Activated naive CD8-positive, alpha-beta T cell treated with anti-CD3 and anti-CD28 coated beads for 36 hours (primary cell): ENCODE results near the gene DHRS13. TPM values are rescaled to one million over a fixed set of nuclear protein-coding genes. Genes with fewer than 3 reads are reported as not detected.
"Not testable (repeated sequence)": the region's sequence is repeated elsewhere in the genome, so short reads cannot be mapped to it uniquely, and the experiment has no call there.

Experiments used
- DNase-seq: peaks from one replicate; pipeline ENCODE4 v3.0.0; 2021
- H3K27ac Mint-ChIP-seq: one replicate; pipeline ENCODE4 v1.8.0; 2022; ENCODE audit warnings: mild to moderate bottlenecking, moderate library complexity, mixed read lengths
- H3K27me3 Mint-ChIP-seq: one replicate; pipeline ENCODE4 v1.8.0; 2022; ENCODE audit warnings: mild to moderate bottlenecking, mixed read lengths
- H3K36me3 Mint-ChIP-seq: one replicate; pipeline ENCODE4 v1.8.0; 2021; ENCODE audit warnings: mild to moderate bottlenecking, mixed read lengths
- H3K4me1 Mint-ChIP-seq: one replicate; pipeline ENCODE4 v1.8.0; 2021; ENCODE audit warnings: mixed read lengths
- H3K4me3 Mint-ChIP-seq: one replicate; pipeline ENCODE4 v1.8.0; 2022; ENCODE audit warnings: mild to moderate bottlenecking, moderate library complexity, mixed read lengths
- H3K9me3 Mint-ChIP-seq: one replicate; pipeline ENCODE4 v1.8.0; 2022; ENCODE audit warnings: mixed read lengths
- total RNA-seq, 2 experiments: library from RNA; stranded (reverse); gene quantifications; one replicate each; pipeline ENCODE4 v1.2.3, GENCODE V29; 2021

Gene DHRS13
- total RNA-seq, 2 experiments from 2014 or later, result 31.8 to 34.1 TPM

- no peak overlapping the region for H3K4me3 Mint-ChIP-seq
- no peak for DNase-seq
- H3K4me1 Mint-ChIP-seq, result peaks cover 43% of the 10 kb centered on the region
- peaks cover 21% of the 10 kb centered on the region for H3K36me3 Mint-ChIP-seq
- no peak overlapping the region for H3K27ac Mint-ChIP-seq
- H3K9me3 Mint-ChIP-seq, result no peaks in the 10 kb centered on the region
- H3K27me3 Mint-ChIP-seq, result no peaks in the 10 kb centered on the region
These were observed 14.0 kb downstream of the DHRS13 start for GRCh38 chr17:28888832-28889231.

- peaks cover 34% of the 10 kb centered on the region for H3K4me1 Mint-ChIP-seq
- H3K27ac Mint-ChIP-seq, result peak overlapping the region; percentile 38
- H3K27me3 Mint-ChIP-seq, result no peaks in the 10 kb centered on the region
- H3K36me3 Mint-ChIP-seq, result peaks cover 17% of the 10 kb centered on the region
- no peak for DNase-seq
- no peaks in the 10 kb centered on the region for H3K9me3 Mint-ChIP-seq
- H3K4me3 Mint-ChIP-seq, result no peak overlapping the region
These were observed 14.9 kb downstream of the DHRS13 start for GRCh38 chr17:28887871-28888471.

DNA sequence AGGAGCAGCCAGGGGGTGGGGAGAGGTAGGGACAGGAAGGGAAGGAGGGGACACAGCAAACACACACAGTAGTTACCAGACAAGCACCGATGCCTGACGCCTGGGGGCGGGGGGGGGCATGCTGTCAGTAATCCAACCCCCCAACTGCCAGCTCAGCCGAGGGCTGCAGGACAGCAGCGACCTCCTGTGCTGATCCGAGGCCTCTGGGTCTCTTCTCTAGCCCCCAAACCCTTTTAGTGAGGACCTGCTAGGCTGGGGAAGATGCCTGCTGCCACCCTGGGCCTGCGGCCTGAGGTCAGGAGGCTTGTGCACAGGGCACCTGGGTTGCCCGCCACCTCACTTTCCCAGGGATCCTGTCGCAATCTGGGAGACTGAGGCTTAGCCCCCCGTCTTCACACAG lies 16.9 kb downstream of the DHRS13 start:
- Mint-ChIP-seq H3K36me3 (peaks cover 2% of the 10 kb centered on the region), H3K4me3 (no peak overlapping the region), H3K9me3 (no peaks in the 10 kb centered on the region), H3K27ac (no peak overlapping the region), H3K27me3 (no peaks in the 10 kb centered on the region), H3K4me1 (peaks cover 17% of the 10 kb centered on the region)
- DNase-seq, result no peak

DNA sequence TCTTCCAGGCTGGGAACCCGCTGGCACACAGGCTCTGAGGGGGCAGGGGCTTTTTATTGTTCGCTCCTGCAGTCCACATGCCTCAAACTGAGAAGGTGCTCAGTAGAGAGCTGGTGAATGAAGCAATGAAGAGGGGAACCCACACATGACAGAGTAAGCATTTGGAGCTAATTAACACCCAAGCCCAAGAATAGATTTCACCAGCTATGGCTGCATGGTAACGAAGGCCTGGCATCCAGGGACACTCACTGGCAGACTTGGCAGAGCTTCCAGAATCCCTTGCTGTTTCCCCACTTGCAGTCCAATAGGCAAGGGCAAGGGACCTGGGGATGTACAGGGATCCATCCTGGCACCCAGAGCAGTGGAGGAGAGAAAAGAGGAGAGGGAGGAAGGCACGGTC lies 17.5 kb downstream of the DHRS13 start:
- Mint-ChIP-seq H3K4me1 (peaks cover 13% of the 10 kb centered on the region), H3K27me3 (no peaks in the 10 kb centered on the region), H3K27ac (no peak overlapping the region), H3K4me3 (no peak overlapping the region), H3K36me3 (no peaks in the 10 kb centered on the region), H3K9me3 (no peaks in the 10 kb centered on the region)
- no peak for DNase-seq

DNA sequence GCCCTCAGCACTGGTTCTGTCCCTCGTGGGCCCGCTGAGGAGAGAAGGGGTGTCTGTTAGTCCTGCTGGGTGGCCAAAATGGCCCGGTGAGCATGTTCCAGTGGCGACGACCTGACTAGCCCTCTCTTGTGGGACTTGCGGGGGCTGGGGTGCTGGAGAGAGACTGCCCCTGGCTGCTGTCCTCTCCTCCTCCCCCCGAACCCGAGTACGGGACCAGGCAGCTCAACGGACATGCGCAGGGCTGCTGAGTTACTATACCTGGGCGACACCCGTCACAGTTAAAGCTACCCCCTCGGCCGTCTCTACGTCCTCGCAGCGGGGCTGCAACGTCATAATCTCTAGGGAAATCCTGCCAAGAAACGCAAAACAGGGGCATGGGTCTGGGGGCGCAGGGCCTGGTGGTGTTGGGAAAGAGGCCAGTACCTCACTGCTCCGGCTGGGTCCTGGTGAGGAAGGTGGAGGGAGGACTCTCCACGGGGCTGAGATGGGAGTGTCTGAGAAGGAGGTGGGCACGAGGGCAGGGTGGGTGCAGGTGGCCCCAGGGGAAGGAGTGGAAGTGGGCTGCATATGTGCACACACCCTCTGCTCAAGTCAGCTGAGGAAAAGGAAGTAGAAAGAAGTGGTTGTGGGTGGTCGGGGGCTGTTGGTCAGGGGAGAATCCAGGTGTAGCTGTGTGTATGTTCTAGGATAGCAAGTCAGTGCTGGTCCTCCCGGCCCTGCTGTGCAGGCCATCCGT lies 18.7 kb downstream of the DHRS13 start:
- Mint-ChIP-seq H3K4me3 (no peak overlapping the region), H3K27me3 (no peaks in the 10 kb centered on the region), H3K9me3 (no peaks in the 10 kb centered on the region), H3K27ac (peak overlapping the region; percentile 16), H3K36me3 (no peaks in the 10 kb centered on the region), H3K4me1 (peaks cover 9% of the 10 kb centered on the region)
- no peak for DNase-seq

- Mint-ChIP-seq H3K9me3 (peaks cover under 1% of the 10 kb centered on the region), H3K27me3 (no peaks in the 10 kb centered on the region), H3K27ac (no peak overlapping the region), H3K36me3 (peaks cover 9% of the 10 kb centered on the region), H3K4me1 (peaks cover 14% of the 10 kb centered on the region), H3K4me3 (no peak overlapping the region)
- DNase-seq, result no peak
These were observed 20.6 kb downstream of the DHRS13 start for GRCh38 chr17:28882154-28882895.

DNA sequence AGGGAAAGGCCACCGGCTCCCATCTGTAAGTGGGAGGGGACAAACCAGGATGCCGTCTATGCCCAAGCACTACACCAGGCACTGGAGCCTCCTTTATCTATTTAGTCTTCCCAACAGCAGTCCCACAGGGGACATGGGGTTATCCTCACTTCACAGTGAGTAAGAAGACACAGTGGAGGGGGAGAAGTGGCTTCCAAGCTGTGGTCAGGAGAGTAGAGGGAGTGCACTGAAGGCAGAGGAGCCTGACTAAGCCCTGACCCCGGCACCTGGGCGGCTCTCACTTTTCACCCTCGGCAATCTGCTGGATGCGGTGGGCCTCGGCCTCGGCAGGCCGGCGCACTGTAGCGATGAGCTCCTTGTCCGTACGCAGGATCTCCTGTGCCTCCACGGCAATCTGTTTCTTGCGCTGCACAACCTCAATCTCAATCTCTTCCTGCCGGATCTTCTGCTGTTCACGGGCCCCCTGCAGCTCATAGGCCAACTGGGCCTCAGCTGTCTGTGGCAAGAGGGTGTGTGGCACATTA lies 21.3 kb downstream of the DHRS13 start:
- no peak for DNase-seq
- peaks cover 10% of the 10 kb centered on the region for H3K36me3 Mint-ChIP-seq
- H3K9me3 Mint-ChIP-seq, result peaks cover 1% of the 10 kb centered on the region
- H3K27ac Mint-ChIP-seq, result no peak overlapping the region
- peaks cover 19% of the 10 kb centered on the region for H3K4me1 Mint-ChIP-seq
- no peak overlapping the region for H3K4me3 Mint-ChIP-seq
- no peaks in the 10 kb centered on the region for H3K27me3 Mint-ChIP-seq

- Mint-ChIP-seq H3K27me3 (no peaks in the 10 kb centered on the region), H3K4me3 (no peak overlapping the region), H3K9me3 (peaks cover 1% of the 10 kb centered on the region), H3K27ac (no peak overlapping the region), H3K36me3 (peaks cover 10% of the 10 kb centered on the region), H3K4me1 (peaks cover 30% of the 10 kb centered on the region)
- no peak for DNase-seq
These were observed 22.3 kb downstream of the DHRS13 start for GRCh38 chr17:28880572-28880945.

GRCh38 chr17:28879886-28880571 lies 22.9 kb downstream of the DHRS13 start:
- Mint-ChIP-seq H3K4me3 (no peak overlapping the region), H3K27ac (no peak overlapping the region), H3K27me3 (no peaks in the 10 kb centered on the region), H3K9me3 (peaks cover 1% of the 10 kb centered on the region), H3K36me3 (peaks cover 10% of the 10 kb centered on the region), H3K4me1 (peaks cover 32% of the 10 kb centered on the region)
- DNase-seq, result no peak

GRCh38 chr17:28878981-28879380 lies 23.9 kb downstream of the DHRS13 start:
- peak; percentile 26 for DNase-seq
- Mint-ChIP-seq H3K36me3 (peaks cover 10% of the 10 kb centered on the region), H3K27ac (no peak overlapping the region), H3K9me3 (peaks cover 1% of the 10 kb centered on the region), H3K4me1 (peaks cover 34% of the 10 kb centered on the region), H3K4me3 (no peak overlapping the region), H3K27me3 (no peaks in the 10 kb centered on the region)

DNA sequence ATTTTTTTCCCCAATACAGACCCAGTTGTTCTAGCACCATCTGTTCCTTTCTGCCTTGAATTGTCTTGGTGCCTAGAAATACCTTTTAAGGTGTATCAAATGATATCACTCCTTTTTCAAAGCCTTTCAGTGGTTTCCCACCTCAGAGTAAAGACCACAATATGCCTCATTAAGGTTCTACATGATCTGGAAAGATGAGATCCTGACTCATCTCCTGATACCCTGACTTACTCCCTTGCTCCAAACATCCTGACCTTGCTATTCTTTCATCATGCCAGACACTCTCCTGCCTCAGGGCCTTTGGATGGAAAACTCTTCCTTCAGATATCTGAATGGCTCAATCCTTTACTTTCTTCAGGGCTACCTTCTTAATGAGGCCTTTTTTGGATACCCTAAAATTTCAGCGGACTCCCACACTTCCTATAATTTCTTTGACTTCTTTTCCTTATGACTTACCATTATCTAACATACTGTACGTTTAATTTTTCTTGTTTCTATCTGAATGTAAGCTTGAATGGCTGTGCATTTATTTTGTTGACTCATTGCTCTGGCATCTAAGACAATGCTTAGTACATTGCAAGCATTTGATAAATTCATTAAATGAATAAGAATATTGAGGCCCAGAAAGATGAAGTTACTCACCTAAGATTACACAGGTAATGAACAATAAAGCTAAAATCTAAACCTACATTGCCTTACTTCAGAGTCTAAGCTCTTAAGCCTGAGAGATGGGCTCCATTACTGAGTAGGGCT lies 24.5 kb downstream of the DHRS13 start:
- Mint-ChIP-seq H3K36me3 (peaks cover 10% of the 10 kb centered on the region), H3K4me3 (no peak overlapping the region), H3K9me3 (peaks cover 1% of the 10 kb centered on the region), H3K27ac (peak overlapping the region; percentile 19), H3K27me3 (no peaks in the 10 kb centered on the region), H3K4me1 (peaks cover 34% of the 10 kb centered on the region)
- DNase-seq, result no peak

- H3K27ac Mint-ChIP-seq, H3K9me3 Mint-ChIP-seq: not testable (repeated sequence)
These were observed 25.6 kb downstream of the DHRS13 start for GRCh38 chr17:28877150-28877711.

GRCh38 chr17:28875848-28876550 lies 26.9 kb downstream of the DHRS13 start:
- H3K27ac Mint-ChIP-seq, result peak overlapping the region; percentile 12
- no peak for DNase-seq
- no peaks in the 10 kb centered on the region for H3K27me3 Mint-ChIP-seq
- H3K36me3 Mint-ChIP-seq, result peaks cover 10% of the 10 kb centered on the region
- H3K4me1 Mint-ChIP-seq, result peaks cover 44% of the 10 kb centered on the region
- peaks cover 1% of the 10 kb centered on the region for H3K9me3 Mint-ChIP-seq
- no peak overlapping the region for H3K4me3 Mint-ChIP-seq

More at GRCh38 chr17:28877150-28877711, 25.6 kb downstream of the DHRS13 start:
- not testable (repeated sequence) for DNase-seq, H3K27me3 Mint-ChIP-seq, H3K4me3 Mint-ChIP-seq
- H3K4me1 Mint-ChIP-seq, result peaks cover 35% of the 10 kb centered on the region
- H3K36me3 Mint-ChIP-seq, result peaks cover 10% of the 10 kb centered on the region
